Neural progenitor cell (in vitro differentiated cells): ENCODE measurements around the gene SMYD3. TPM values are rescaled to one million over a fixed set of nuclear protein-coding genes. Genes with fewer than 3 reads are reported as not detected.

ENCODE experiments used
- DNase-seq: peaks from one replicate; pipeline ENCODE4 v3.0.0-alpha.2; 2016; ENCODE audit warnings: low spot score
- H2AFZ ChIP-seq: fragments of 200-600 bp; sonication (generic); replicated peaks from 2 replicates; pipeline ENCODE4 v1.6.1; 2016; ENCODE audit warnings: antibody characterized with exemption
- H3F3A ChIP-seq: fragments of 200-600 bp; sonication (generic); 2 replicates; pipeline ENCODE4 v1.6.1; 2016; ENCODE audit warnings: antibody characterized with exemption, low read depth
- H3K27ac ChIP-seq: fragments of 200-600 bp; sonication (generic); 2 replicates; pipeline ENCODE4 v1.5.1; 2016; ENCODE audit warnings: mild to moderate bottlenecking
- H3K27me3 ChIP-seq: fragments of 200-600 bp; sonication (generic); 2 replicates; pipeline ENCODE4 v1.6.1; 2016; ENCODE audit warnings: mild to moderate bottlenecking, moderate library complexity
- H3K36me3 ChIP-seq: fragments of 200-600 bp; sonication (generic); 2 replicates; pipeline ENCODE4 v1.5.1; 2016
- H3K4me1 ChIP-seq: fragments of 200-600 bp; sonication (generic); 2 replicates; pipeline ENCODE4 v1.6.1; 2016; ENCODE audit warnings: mixed run types
- H3K4me2 ChIP-seq: fragments of 200-600 bp; sonication (generic); 2 replicates; pipeline ENCODE4 v1.6.1; 2016
- H3K4me3 ChIP-seq: fragments of 200-600 bp; sonication (generic); 2 replicates; pipeline ENCODE4 v1.5.1; 2016
- H3K79me2 ChIP-seq: fragments of 200-600 bp; sonication (generic); 2 replicates; pipeline ENCODE4 v1.6.1; 2016; ENCODE audit warnings: low read depth
- H3K9ac ChIP-seq: fragments of 200-600 bp; sonication (generic); 2 replicates; pipeline ENCODE4 v1.6.1; 2016
- H3K9me3 ChIP-seq: fragments of 200-600 bp; sonication (generic); 2 replicates; pipeline ENCODE4 v1.5.1; 2016; ENCODE audit warnings: low read depth
- H4K20me1 ChIP-seq: fragments of 200-600 bp; sonication (generic); 2 replicates; pipeline ENCODE4 v1.6.1; 2016; ENCODE audit warnings: low read depth
- H3K27ac Mint-ChIP-seq: 3 replicates; pipeline ENCODE4 v1.8.0; 2021; ENCODE audit warnings: mixed read lengths
- H3K27me3 Mint-ChIP-seq: 2 replicates; pipeline ENCODE4 v1.8.0; 2022; ENCODE audit warnings: low read depth, mild to moderate bottlenecking, inconsistent platforms, moderate library complexity, mixed read lengths; ENCODE audit not compliant: insufficient read depth
- H3K36me3 Mint-ChIP-seq: 3 replicates; pipeline ENCODE4 v1.8.0; 2021; ENCODE audit warnings: mixed read lengths
- H3K4me1 Mint-ChIP-seq: 3 replicates; pipeline ENCODE4 v1.8.0; 2021; ENCODE audit warnings: mixed read lengths
- H3K4me3 Mint-ChIP-seq: 3 replicates; pipeline ENCODE4 v1.8.0; 2021; ENCODE audit warnings: mild to moderate bottlenecking, moderate library complexity, mixed read lengths
- H3K9me3 Mint-ChIP-seq: 3 replicates; pipeline ENCODE4 v1.8.0; 2020; ENCODE audit warnings: mixed read lengths
- CTCF ChIP-seq: fragments of 200-600 bp; sonication (generic); IDR thresholded peaks from 2 replicates; pipeline ENCODE4 v1.5.1; 2017; ENCODE audit warnings: antibody characterized with exemption, mild to moderate bottlenecking
- EZH2 ChIP-seq: fragments of 200-600 bp; sonication (generic); IDR thresholded peaks from 2 replicates; pipeline ENCODE4 v1.6.1; 2017; ENCODE audit warnings: antibody characterized with exemption, mild to moderate bottlenecking, moderate library complexity
- EZH2phosphoT487 ChIP-seq: fragments of 200-600 bp; sonication (generic); IDR thresholded peaks from 2 replicates; pipeline ENCODE4 v1.6.1; 2017; ENCODE audit warnings: antibody characterized with exemption
- total RNA-seq: library from RNA; depleted of rRNA; stranded (reverse); fragments of >200 nt; gene quantifications from 2 replicates; pipeline ENCODE4 v1.2.3, GENCODE V29; 2015; ENCODE audit warnings: low replicate concordance

SMYD3 gene
- total RNA-seq, 1 donor from 2014 or later = 43.2 TPM

- Mint-ChIP-seq H3K27ac (no peak overlapping the region), H3K4me1 (peaks cover 2% of the 10 kb centered on the region), H3K9me3 (no peaks in the 10 kb centered on the region), H3K27me3 (no peaks in the 10 kb centered on the region), H3K4me3 (no peak overlapping the region), H3K36me3 (no peaks in the 10 kb centered on the region)
- Histone ChIP-seq H3K4me2 (no peak overlapping the region), H3F3A (no peaks in the 10 kb centered on the region), H3K27ac (no peak overlapping the region), H3K36me3 (no peaks in the 10 kb centered on the region), H3K4me1 (no peaks in the 10 kb centered on the region), H3K9ac (no peak overlapping the region), H3K27me3 (no peaks in the 10 kb centered on the region), H3K4me3 (no peak overlapping the region), H3K79me2 (no peaks in the 10 kb centered on the region), H2AFZ (no peak overlapping the region), H3K9me3 (no peaks in the 10 kb centered on the region), H4K20me1 (no peaks in the 10 kb centered on the region)
- TF ChIP-seq EZH2phosphoT487 (no peak), EZH2 (no peak), CTCF (no peak)
- DNase-seq = no peak
These were observed 629.1 kb downstream of the SMYD3 start for GRCh38 chr1:245877976-245878375.

DNA sequence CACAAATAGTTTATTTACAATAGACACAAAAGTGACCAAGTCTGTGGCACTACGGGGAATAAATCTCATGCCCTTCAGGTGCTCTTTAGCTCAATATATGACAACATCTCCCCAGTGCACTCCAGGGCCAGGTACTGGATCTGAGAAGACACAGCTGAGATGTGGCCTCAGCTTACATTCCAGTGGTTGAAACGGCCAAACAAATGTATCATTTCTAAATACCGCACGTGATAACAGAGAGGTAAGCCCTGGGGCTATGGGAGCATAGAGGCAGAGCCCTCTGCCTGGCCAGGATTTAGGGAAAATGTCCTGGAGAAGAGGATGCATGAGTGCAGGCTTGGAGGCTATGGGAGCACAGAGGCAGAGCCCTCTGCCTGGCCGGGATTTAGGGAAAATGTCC lies 630.5 kb downstream of the SMYD3 start:
- Histone ChIP-seq H2AFZ (no peak overlapping the region), H3K4me1 (no peaks in the 10 kb centered on the region), H3K4me2 (no peak overlapping the region), H3K4me3 (no peak overlapping the region), H3K9ac (no peak overlapping the region), H3K79me2 (no peaks in the 10 kb centered on the region), H3K36me3 (no peaks in the 10 kb centered on the region), H3K27me3 (no peaks in the 10 kb centered on the region), H3K27ac (no peak overlapping the region), H3K9me3 (no peaks in the 10 kb centered on the region), H3F3A (no peaks in the 10 kb centered on the region), H4K20me1 (no peaks in the 10 kb centered on the region)
- TF ChIP-seq EZH2 (no peak), EZH2phosphoT487 (no peak), CTCF (no peak)
- Mint-ChIP-seq H3K4me3 (no peak overlapping the region), H3K36me3 (no peaks in the 10 kb centered on the region), H3K27me3 (no peaks in the 10 kb centered on the region), H3K9me3 (no peaks in the 10 kb centered on the region), H3K27ac (no peak overlapping the region), H3K4me1 (peaks cover 2% of the 10 kb centered on the region)
- no peak for DNase-seq

DNA sequence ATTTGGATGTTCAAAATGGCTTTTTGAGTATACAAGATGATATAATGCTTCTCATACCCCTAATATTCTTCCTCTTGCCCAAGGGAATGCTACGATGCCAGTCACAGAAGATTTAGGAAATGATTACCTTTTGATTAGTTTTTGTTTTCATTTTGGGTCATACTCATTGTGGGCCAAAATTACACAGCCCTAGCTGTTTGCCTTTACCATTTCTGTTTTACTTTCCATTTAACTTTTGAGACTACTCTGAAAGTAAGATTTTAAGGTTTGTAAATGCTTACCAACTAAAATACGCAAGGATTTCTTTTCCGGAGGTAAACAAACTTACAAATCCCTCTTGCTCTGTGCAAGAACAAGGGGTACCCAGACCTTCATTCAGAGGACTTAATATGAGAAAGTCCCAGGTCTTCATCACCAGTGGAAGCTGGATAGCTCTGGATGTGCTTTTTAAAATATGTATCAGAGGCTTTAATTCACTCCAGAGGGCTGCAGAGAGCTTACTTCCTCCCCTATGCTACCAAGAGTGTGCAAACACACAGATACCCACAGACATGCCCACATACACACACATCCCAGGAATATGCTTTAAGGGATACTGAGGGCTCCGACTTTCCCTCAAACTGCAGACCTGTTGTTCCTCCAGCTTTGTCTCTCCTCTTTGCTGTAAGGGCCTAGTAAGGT lies 631.4 kb downstream of the SMYD3 start:
- H3K9ac ChIP-seq = no peak overlapping the region
- DNase-seq = no peak
- H3K4me1 Mint-ChIP-seq = peaks cover 2% of the 10 kb centered on the region

More for the DNA sequence above, 631.4 kb downstream of the SMYD3 start:
- Mint-ChIP-seq H3K9me3 (no peaks in the 10 kb centered on the region), H3K27me3 (no peaks in the 10 kb centered on the region), H3K4me3 (no peak overlapping the region), H3K27ac (no peak overlapping the region), H3K36me3 (no peaks in the 10 kb centered on the region)
- Histone ChIP-seq H2AFZ (no peak overlapping the region), H4K20me1 (no peaks in the 10 kb centered on the region), H3K27me3 (no peaks in the 10 kb centered on the region), H3K4me2 (no peak overlapping the region), H3K4me1 (no peaks in the 10 kb centered on the region), H3K36me3 (no peaks in the 10 kb centered on the region), H3F3A (no peaks in the 10 kb centered on the region), H3K79me2 (no peaks in the 10 kb centered on the region), H3K9me3 (no peaks in the 10 kb centered on the region), H3K27ac (no peak overlapping the region), H3K4me3 (no peak overlapping the region)
- no peak for TF ChIP-seq EZH2
- TF ChIP-seq CTCF = no peak
- TF ChIP-seq EZH2phosphoT487 = no peak
